Activated naive CD4-positive, alpha-beta T cell treated with anti-CD3 and anti-CD28 coated beads, Interleukin-2, amount 10 ng/mL, durations not matched to agents 7 days and 5 days (primary cell): Measurements from ENCODE around the gene HBA1.
"Not testable (repeated sequence)": the region's sequence is repeated elsewhere in the genome, so short reads cannot be mapped to it uniquely, and the experiment has no call there.

Experiments used
- CTCF ChIA-PET: fragments of 350-600 bp; sonication (Branson Sonifier 250); formaldehyde crosslinking; loops from one replicate; lab custom pipeline; 2021; ENCODE audit warnings: antibody characterized with exemption; lab: Charles Lee
- DNase-seq: peaks from one replicate; pipeline ENCODE4 v3.0.0-alpha.2; 2020
- H3K27ac Mint-ChIP-seq: one replicate; pipeline ENCODE4 v1.8.0; 2021; ENCODE audit warnings: mild to moderate bottlenecking, moderate library complexity, mixed read lengths
- H3K27me3 Mint-ChIP-seq: one replicate; pipeline ENCODE4 v1.8.0; 2021; ENCODE audit warnings: mild to moderate bottlenecking, mixed read lengths
- H3K36me3 Mint-ChIP-seq: one replicate; pipeline ENCODE4 v1.8.0; 2021; ENCODE audit warnings: mixed read lengths
- H3K4me1 Mint-ChIP-seq: one replicate; pipeline ENCODE4 v1.8.0; 2021; ENCODE audit warnings: mixed read lengths
- H3K4me3 Mint-ChIP-seq: one replicate; pipeline ENCODE4 v1.8.0; 2021; ENCODE audit warnings: mild to moderate bottlenecking, moderate library complexity, mixed read lengths
- H3K9me3 Mint-ChIP-seq: one replicate; pipeline ENCODE4 v1.8.0; 2021; ENCODE audit warnings: mixed read lengths

HBA1 gene

DNA sequence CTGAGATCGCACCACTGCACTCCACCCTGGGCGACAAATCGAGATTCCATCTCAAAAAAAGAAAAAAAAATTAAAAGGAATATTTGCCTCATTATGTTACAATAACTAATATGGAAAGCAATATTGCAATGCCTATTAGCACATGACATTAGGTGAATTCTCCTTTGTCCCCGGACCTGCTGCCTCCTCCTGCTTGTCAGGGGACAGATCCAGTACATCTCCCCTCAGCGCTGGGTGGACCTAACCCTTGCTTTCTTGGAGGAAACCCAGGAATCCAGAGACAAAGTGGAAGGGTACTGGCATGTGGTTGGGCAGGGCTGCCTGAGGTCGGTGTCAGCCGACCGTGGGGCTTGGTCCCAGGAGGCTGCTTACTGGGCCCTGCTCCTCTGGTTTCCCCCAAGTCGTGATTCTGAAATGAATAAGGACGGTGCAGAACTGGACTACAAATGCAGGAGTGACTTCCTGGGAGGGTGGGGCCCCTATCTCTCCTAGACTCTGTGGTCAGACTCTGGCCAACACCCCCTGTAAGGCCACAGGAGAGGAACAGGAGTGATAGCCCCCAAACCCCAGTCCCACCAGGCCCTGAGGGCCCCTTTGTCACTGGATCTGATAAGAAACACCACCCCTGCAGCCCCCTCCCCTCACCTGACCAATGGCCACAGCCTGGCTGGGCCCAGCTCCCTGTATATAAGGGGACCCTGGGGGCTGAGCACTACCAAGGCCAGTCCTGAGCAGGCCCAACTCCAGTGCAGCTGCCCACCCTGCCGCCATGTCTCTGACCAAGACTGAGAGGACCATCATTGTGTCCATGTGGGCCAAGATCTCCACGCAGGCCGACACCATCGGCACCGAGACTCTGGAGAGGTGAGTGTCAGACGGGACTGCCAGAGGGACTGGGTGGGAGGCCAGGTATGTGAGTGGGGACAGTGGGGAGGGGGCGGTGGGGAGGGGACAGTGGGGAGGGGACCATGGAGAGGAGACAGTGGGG lies 24.0 kb upstream of the HBA1 start, which contains the start of gene HBZ:
Gene HBZ, plus strand, starts transcription at position 504 of the 988 bp plus-strand sequence. Its CDS starts 266 bp downstream, at position 770.
- Mint-ChIP-seq H3K4me1 (peaks cover 11% of the 10 kb centered on the region), H3K27ac (no peak within 1 kb of the TSS), H3K9me3 (no peaks in the 10 kb centered on the region), H3K4me3 (no peak within 1 kb of the TSS), H3K27me3 (peaks cover 75% of the 10 kb centered on the region), H3K36me3 (no peaks in the 10 kb centered on the region)
- CTCF ChIA-PET: no interaction called here
- DNase-seq: no peak

DNA sequence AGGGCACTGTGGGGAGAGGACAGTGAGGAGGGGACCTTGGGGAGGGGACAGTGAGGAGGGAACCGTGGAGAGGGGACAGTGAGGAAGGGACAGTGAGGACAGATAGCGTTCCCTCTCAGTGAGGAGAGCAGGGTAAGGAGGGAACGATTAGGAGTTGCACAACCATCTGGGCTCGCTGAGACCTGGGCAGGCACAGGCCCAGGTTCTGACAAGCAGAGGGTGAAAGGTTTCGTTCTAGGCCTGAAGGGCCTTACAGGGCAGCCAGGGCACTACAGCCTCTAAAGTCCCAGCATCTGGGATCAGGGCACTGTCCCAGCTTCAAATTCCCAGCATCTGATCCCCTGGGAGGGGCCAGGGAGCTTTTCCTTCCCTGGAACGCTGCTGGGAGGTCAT lies 23.4 kb upstream of the HBA1 start:
- CTCF ChIA-PET, H3K27ac Mint-ChIP-seq, H3K36me3 Mint-ChIP-seq, H3K4me3 Mint-ChIP-seq, DNase-seq, H3K9me3 Mint-ChIP-seq: not testable (repeated sequence)
- Mint-ChIP-seq H3K27me3 (peaks cover 74% of the 10 kb centered on the region), H3K4me1 (peaks cover 11% of the 10 kb centered on the region)

DNA sequence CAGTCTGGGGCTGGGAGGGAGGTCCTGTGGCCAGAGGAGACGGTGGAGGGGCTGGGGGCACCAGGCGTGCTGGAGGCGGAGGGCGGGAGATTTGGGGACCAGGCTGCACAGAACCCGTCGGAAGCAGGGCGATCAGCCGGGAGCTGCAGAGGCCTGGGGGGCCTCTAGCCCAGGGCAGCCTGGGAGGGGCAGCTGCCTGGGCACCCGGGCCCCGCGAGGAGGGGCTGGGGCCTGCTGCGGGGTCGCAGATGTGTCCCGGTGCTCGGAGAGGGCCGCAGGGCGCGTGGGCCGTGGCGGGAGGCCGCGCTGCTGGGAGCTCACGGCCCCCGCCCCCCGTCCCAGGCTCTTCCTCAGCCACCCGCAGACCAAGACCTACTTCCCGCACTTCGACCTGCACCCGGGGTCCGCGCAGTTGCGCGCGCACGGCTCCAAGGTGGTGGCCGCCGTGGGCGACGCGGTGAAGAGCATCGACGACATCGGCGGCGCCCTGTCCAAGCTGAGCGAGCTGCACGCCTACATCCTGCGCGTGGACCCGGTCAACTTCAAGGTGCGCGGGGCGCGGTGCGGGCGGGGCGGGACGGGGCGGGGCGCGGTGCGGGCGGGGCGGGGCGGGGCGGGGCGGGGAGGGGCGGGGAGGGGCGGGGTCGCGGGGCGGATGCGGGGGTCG lies 22.8 kb upstream of the HBA1 start:
- H3K9me3 Mint-ChIP-seq, DNase-seq, H3K36me3 Mint-ChIP-seq, H3K4me3 Mint-ChIP-seq, H3K27ac Mint-ChIP-seq, CTCF ChIA-PET: not testable (repeated sequence)
- peaks cover 72% of the 10 kb centered on the region for H3K27me3 Mint-ChIP-seq
- H3K4me1 Mint-ChIP-seq: peaks cover 11% of the 10 kb centered on the region

DNA sequence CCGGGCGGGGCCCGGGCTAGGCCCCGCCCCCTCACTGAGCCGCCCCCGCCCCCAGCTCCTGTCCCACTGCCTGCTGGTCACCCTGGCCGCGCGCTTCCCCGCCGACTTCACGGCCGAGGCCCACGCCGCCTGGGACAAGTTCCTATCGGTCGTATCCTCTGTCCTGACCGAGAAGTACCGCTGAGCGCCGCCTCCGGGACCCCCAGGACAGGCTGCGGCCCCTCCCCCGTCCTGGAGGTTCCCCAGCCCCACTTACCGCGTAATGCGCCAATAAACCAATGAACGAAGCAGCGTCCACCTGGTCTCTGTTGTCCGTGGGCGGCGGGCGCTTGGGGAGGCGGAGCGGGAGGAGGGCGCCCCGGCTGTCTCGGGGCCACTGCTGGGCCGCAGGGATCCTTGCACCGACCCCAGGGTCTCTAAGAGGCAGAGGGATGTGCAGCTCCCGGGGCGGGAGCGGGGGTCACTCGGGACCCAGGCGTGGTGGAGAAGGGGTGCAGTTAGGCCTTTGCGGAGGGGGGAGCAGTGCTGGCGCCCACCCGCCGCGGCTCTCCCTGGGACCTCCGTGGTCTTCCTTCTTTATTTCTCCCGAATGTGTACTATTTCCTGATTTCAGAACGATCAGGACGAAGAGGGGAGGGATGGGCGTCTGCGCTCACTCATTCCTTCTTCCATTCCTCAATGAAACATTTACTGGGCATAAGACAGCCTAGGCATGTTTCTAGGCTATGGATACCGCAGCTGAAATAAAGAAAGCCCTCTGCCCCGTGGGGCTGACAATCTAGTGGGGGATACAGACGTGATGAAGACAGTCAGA lies 22.1 kb upstream of the HBA1 start:
- DNase-seq: peak; percentile 36
- Mint-ChIP-seq H3K4me1 (peaks cover 11% of the 10 kb centered on the region), H3K27me3 (peaks cover 71% of the 10 kb centered on the region), H3K9me3 (no peaks in the 10 kb centered on the region), H3K4me3 (peak overlapping the region; percentile 53), H3K36me3 (no peaks in the 10 kb centered on the region), H3K27ac (no peak overlapping the region)
- CTCF ChIA-PET: no interaction called here

GRCh38 chr16:155031-155398 lies 21.5 kb upstream of the HBA1 start:
- CTCF ChIA-PET: interaction anchor here (3.3 kb wide), 1 partner anchor 48 kb away, joined by 8 read pairs; no protein-coding TSS in a partner anchor
- no peaks in the 10 kb centered on the region for H3K9me3 Mint-ChIP-seq

GRCh38 chr16:159136-159849 lies 17.2 kb upstream of the HBA1 start:
- no peak for DNase-seq
- H3K4me1 Mint-ChIP-seq: peaks cover 10% of the 10 kb centered on the region
- CTCF ChIA-PET: no interaction called here
- H3K27ac Mint-ChIP-seq: no peak overlapping the region
- H3K9me3 Mint-ChIP-seq: no peaks in the 10 kb centered on the region
- H3K27me3 Mint-ChIP-seq: peaks cover 75% of the 10 kb centered on the region
- no peak overlapping the region for H3K4me3 Mint-ChIP-seq
- no peaks in the 10 kb centered on the region for H3K36me3 Mint-ChIP-seq

More at GRCh38 chr16:155031-155398, 21.5 kb upstream of the HBA1 start:
- peak overlapping the region; percentile 4 for H3K27ac Mint-ChIP-seq
- H3K4me3 Mint-ChIP-seq: peak overlapping the region; percentile 53
- no peak for DNase-seq
- H3K4me1 Mint-ChIP-seq: peaks cover 11% of the 10 kb centered on the region
- peaks cover 70% of the 10 kb centered on the region for H3K27me3 Mint-ChIP-seq
- no peaks in the 10 kb centered on the region for H3K36me3 Mint-ChIP-seq

GRCh38 chr16:160242-160641 lies 16.2 kb upstream of the HBA1 start:
- DNase-seq, H3K9me3 Mint-ChIP-seq, H3K36me3 Mint-ChIP-seq, H3K27ac Mint-ChIP-seq, CTCF ChIA-PET, H3K4me3 Mint-ChIP-seq, H3K4me1 Mint-ChIP-seq: not testable (repeated sequence)
- peaks cover 71% of the 10 kb centered on the region for H3K27me3 Mint-ChIP-seq

DNA sequence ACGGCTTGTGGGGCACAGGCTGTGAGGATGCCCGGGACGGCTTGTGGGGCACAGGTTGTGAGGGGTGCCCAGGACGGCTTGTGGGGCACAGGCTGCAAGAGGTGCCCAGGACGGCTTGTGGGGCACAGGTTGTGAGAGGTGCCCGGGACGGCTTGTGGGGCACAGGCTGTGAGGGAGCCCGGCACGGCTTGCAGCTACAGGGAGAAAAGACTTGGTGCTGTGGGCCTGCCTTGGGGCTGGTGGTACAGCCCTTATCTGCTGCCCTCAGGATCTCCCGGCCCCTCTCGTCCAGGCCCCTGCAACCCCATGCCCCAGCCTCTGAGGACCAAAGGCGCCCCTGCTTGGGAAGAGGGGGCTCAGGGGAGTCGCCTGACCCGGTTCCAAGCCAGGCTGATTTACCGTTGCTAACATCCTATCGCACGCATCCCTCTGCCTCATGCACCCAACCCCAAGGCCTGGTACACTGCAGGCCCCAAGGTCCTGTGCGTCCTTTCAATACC lies 15.7 kb upstream of the HBA1 start:
- CTCF ChIA-PET: no interaction called here
- Mint-ChIP-seq H3K27me3 (peaks cover 71% of the 10 kb centered on the region), H3K27ac (no peak overlapping the region), H3K36me3 (no peaks in the 10 kb centered on the region), H3K4me1 (peaks cover 2% of the 10 kb centered on the region), H3K4me3 (no peak overlapping the region), H3K9me3 (no peaks in the 10 kb centered on the region)
- DNase-seq: no peak

DNA sequence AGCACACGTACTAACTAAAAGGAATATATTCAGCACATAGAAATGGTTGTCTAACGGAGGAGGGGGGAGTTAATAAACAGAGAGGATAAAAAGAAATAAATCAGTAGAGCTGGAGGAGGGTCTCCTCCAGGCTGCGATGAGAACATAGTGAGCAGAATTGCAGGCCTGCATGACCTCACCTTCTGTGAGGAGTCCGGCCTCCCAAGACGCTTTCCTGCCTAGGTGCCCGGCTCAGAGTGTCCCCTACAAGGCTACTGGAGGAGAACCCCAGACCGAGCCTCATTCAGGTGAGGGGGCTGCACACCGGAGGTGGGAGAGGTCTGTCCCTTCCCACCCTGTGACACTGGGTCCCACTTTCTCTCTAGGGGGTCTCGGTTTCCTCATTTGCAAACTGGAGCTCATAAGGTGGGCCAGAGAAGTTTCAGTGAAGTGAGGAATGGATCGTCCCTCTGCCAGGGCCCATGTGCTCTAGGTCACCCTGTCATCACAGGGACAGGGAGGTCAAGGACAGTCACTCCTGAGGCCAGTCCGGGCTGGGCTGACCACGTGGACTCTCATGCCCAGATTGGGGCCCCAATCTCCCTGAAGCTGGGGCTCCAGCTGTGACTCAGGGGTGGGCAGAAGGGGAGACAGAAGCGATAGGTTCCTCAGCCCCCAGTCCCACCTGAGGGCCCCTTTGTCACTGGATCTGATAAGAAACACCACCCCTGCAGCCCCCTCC lies 14.0 kb upstream of the HBA1 start:
- CTCF ChIA-PET: no interaction called here
- Mint-ChIP-seq H3K36me3 (no peaks in the 10 kb centered on the region), H3K9me3 (no peaks in the 10 kb centered on the region), H3K27me3 (peaks cover 72% of the 10 kb centered on the region), H3K4me1 (peaks cover 5% of the 10 kb centered on the region), H3K27ac (no peak overlapping the region), H3K4me3 (no peak overlapping the region)
- DNase-seq: no peak

GRCh38 chr16:163139-163538 lies 13.3 kb upstream of the HBA1 start:
- H3K4me1 Mint-ChIP-seq, H3K9me3 Mint-ChIP-seq, DNase-seq, CTCF ChIA-PET, H3K27ac Mint-ChIP-seq, H3K4me3 Mint-ChIP-seq, H3K36me3 Mint-ChIP-seq: not testable (repeated sequence)
- peaks cover 78% of the 10 kb centered on the region for H3K27me3 Mint-ChIP-seq

GRCh38 chr16:163696-164095 lies 12.8 kb upstream of the HBA1 start:
- H3K4me3 Mint-ChIP-seq, H3K36me3 Mint-ChIP-seq, DNase-seq, CTCF ChIA-PET, H3K9me3 Mint-ChIP-seq, H3K4me1 Mint-ChIP-seq, H3K27ac Mint-ChIP-seq: not testable (repeated sequence)
- H3K27me3 Mint-ChIP-seq: peaks cover 80% of the 10 kb centered on the region

- H3K9me3 Mint-ChIP-seq, H3K4me3 Mint-ChIP-seq, H3K4me1 Mint-ChIP-seq, H3K36me3 Mint-ChIP-seq, H3K27ac Mint-ChIP-seq, DNase-seq, CTCF ChIA-PET: not testable (repeated sequence)
- peaks cover 81% of the 10 kb centered on the region for H3K27me3 Mint-ChIP-seq
Measured at GRCh38 chr16:164134-164823, 12.2 kb upstream of the HBA1 start.
